Measurements from ENCODE around the gene FBXW11. TPM values are rescaled to one million over a fixed set of nuclear protein-coding genes. Genes with fewer than 3 reads are reported as not detected.

The FBXW11 gene
- total RNA-seq, 1 experiment from 2014 or later = 85.3 TPM

GRCh38 chr5:172007175-172008110, 1.0 kb upstream of the FBXW11 start:
- no CpG with 5 or more reads among the region's 37 CpGs for WGBS (ENCODE audit: extremely low coverage, insufficient read length, low lambda C conversion rate)

More at GRCh38 chr5:172007175-172008110, 1.0 kb upstream of the FBXW11 start:
- Histone ChIP-seq H4K91ac (ENCODE audit: insufficient read length, low read depth, low read length) (no peak overlapping the region), H3K56ac (ENCODE audit: insufficient read length, low read depth, low read length) (no peak overlapping the region), H3K79me1 (ENCODE audit: insufficient read depth, low read depth, low read length, poor library complexity, severe bottlenecking) (no peaks in the 10 kb centered on the region), H3K4me1 (ENCODE audit: insufficient read depth, low read length) (peaks cover 11% of the 10 kb centered on the region), H4K5ac (ENCODE audit: insufficient read length, low read depth, low read length) (no peak overlapping the region), H3K23ac (ENCODE audit: insufficient read length, low read depth, low read length) (no peak overlapping the region), H3K27me3 (ENCODE audit: insufficient read depth, low read length) (no peaks in the 10 kb centered on the region), H3K14ac (ENCODE audit: insufficient read depth, low read length) (0 out of 2 replicates have a peak overlapping the region, but pooled peaks have one; percentile 38), H3K18ac (ENCODE audit: insufficient read length, low read depth, low read length) (no peak overlapping the region), H4K20me1 (ENCODE audit: control insufficient read depth, insufficient read depth, insufficient read length) (no peaks in the 10 kb centered on the region), H2BK12ac (ENCODE audit: insufficient read length, low read depth, low read length) (no peak overlapping the region), H3K9ac (ENCODE audit: extremely low read depth, insufficient read length, low read length) (peak overlapping the region; percentile 69), H2AK5ac (ENCODE audit: insufficient read length, low read length) (no peak overlapping the region), H2AFZ (ENCODE audit: low read length) (no peak overlapping the region), H2BK20ac (ENCODE audit: low read depth, low read length, poor library complexity, severe bottlenecking) (no peak overlapping the region), H3K4me2 (ENCODE audit: insufficient read depth, insufficient read length, low read length) (peak overlapping the region; percentile 90), H2BK5ac (ENCODE audit: insufficient read length, low read length) (no peak overlapping the region), H2BK15ac (ENCODE audit: low read depth, low read length) (no peak overlapping the region), H3K9me3 (ENCODE audit: control insufficient read depth, low read depth, low read length) (no peaks in the 10 kb centered on the region), H3K79me2 (ENCODE audit: insufficient read depth, low read length) (peaks cover 26% of the 10 kb centered on the region; the same call in 1 of the 2 replicates), H3K27ac (ENCODE audit: insufficient read length, low read depth, low read length) (peak overlapping the region; percentile 92), H4K8ac (replicated peaks; ENCODE audit: insufficient read length, low read depth, low read length) (no peak overlapping the region), H3T11ph (ENCODE audit: low read length) (no peak overlapping the region), H3K23me2 (ENCODE audit: insufficient read length, low read depth, low read length, poor library complexity, severe bottlenecking) (peaks cover 16% of the 10 kb centered on the region), H3K4ac (ENCODE audit: low read depth, low read length) (no peak overlapping the region), H2BK120ac (ENCODE audit: low read depth, low read length, poor library complexity, severe bottlenecking) (no peak overlapping the region)
- Mint-ChIP-seq H3K4me1 (peaks cover 53 to 60% of the 10 kb centered on the region in 2 experiments), H3K36me3 (ENCODE audit: insufficient read depth in 1 of 3, low read depth in 3 of 3) (peaks cover 0 to 14% (median 10%) of the 10 kb centered on the region in 3 experiments; a peak in 5 of 7 replicates), H3K4me3 (peak overlapping the region; percentile 94 to 97), H3K27me3 (ENCODE audit: low read depth) (no peaks in the 10 kb centered on the region), H3K9me3 (no peaks in the 10 kb centered on the region), H3K27ac (peak overlapping the region; percentile 98 to 99 (median 98))
- no peak for TF ChIP-seq CTCF (conservative IDR thresholded peaks at IDR 0.05)
- DNase-seq = peak; percentile 30
